IMR-90 (cell line): ENCODE data around the gene SLC2A13. TPM values are rescaled to one million over a fixed set of nuclear protein-coding genes. Genes with fewer than 3 reads are reported as not detected.
"Not testable (repeated sequence)": the region's sequence is repeated elsewhere in the genome, so short reads cannot be mapped to it uniquely, and the experiment has no call there.

Source experiments
- ATAC-seq: fragments of 200-7000 bp; cut with Tn5 transposase; 2 replicates; pipeline ENCODE4 v1.9.1; 2020; ENCODE audit warnings: low read depth, mild to moderate bottlenecking, moderate library complexity
- BruUV-seq: library from RNA; stranded (reverse); fragments of 400-500 nt; replicated peaks from 2 replicates; lab custom pipeline; 2021; lab: Mats Ljungman, UMichigan
- CTCF ChIA-PET: fragments of 300-600 bp; formaldehyde crosslinking; extraction: SDS; loops from one replicate; lab custom pipeline; 2021; ENCODE audit warnings: antibody characterized with exemption; lab: Yijun Ruan, JAX
- POLR2A ChIA-PET: fragments of 300-600 bp; sonication (Branson Sonifier 250); formaldehyde crosslinking; loops from one replicate; lab custom pipeline; 2022; ENCODE audit warnings: antibody characterized with exemption; ENCODE audit not compliant: unreplicated experiment; lab: Charles Lee
- DNase-seq: peaks from one replicate; pipeline ENCODE4 v3.0.0; 2013
- H2AFZ ChIP-seq: replicated peaks from 2 replicates; pipeline ENCODE3; 2013; ENCODE audit warnings: low read length, mild to moderate bottlenecking; ENCODE audit not compliant: poor library complexity
- H2AK5ac ChIP-seq: 2 replicates; pipeline ENCODE4 v1.6.1; 2013; ENCODE audit warnings: low read depth, low read length, inconsistent platforms
- H2AK9ac ChIP-seq: replicated peaks from 2 replicates; pipeline ENCODE3; 2013; ENCODE audit warnings: mild to moderate bottlenecking, low read depth, low read length, moderate library complexity; ENCODE audit not compliant: poor library complexity
- H2BK120ac ChIP-seq: 2 replicates; pipeline ENCODE4 v1.6.1; 2013; ENCODE audit warnings: low read depth, low read length, inconsistent platforms
- H2BK15ac ChIP-seq: 3 replicates; pipeline ENCODE4 v1.6.1; 2013; ENCODE audit warnings: low read depth, low read length, inconsistent platforms
- H2BK20ac ChIP-seq: 2 replicates; pipeline ENCODE4 v1.6.1; 2013; ENCODE audit warnings: low read depth, mild to moderate bottlenecking, inconsistent platforms, low read length, moderate library complexity
- H2BK5ac ChIP-seq: 2 replicates; pipeline ENCODE4 v1.6.1; 2013; ENCODE audit warnings: mild to moderate bottlenecking, low read depth, low read length, inconsistent platforms; ENCODE audit not compliant: poor library complexity, severe bottlenecking
- H3K14ac ChIP-seq: replicated peaks from 2 replicates; pipeline ENCODE4 v1.6.1; 2013; ENCODE audit warnings: low read depth, low read length, inconsistent platforms
- H3K18ac ChIP-seq: 2 replicates; pipeline ENCODE4 v1.6.1; 2013; ENCODE audit warnings: low read depth, low read length, control low read depth
- H3K23ac ChIP-seq: 2 replicates; pipeline ENCODE4 v1.6.1; 2013; ENCODE audit warnings: low read depth, low read length, inconsistent platforms
- H3K27ac ChIP-seq: 2 replicates; pipeline ENCODE4 v1.5.1; 2013; ENCODE audit warnings: mild to moderate bottlenecking, control low read depth, low read length; ENCODE audit not compliant: insufficient read depth
- H3K27me3 ChIP-seq: 2 replicates; pipeline ENCODE4 v1.6.1; 2013; ENCODE audit warnings: low read length; ENCODE audit not compliant: control insufficient read depth, insufficient read depth
- H3K36me3 ChIP-seq: 2 replicates; pipeline ENCODE4 v1.6.1; 2013; ENCODE audit warnings: low read length, mixed read lengths; ENCODE audit not compliant: control insufficient read depth, insufficient read depth
- H3K4ac ChIP-seq: 2 replicates; pipeline ENCODE4 v1.6.1; 2013; ENCODE audit warnings: low read depth, low read length, inconsistent platforms
- H3K4me1 ChIP-seq: 2 replicates; pipeline ENCODE4 v1.6.1; 2013; ENCODE audit warnings: low read length, mixed read lengths; ENCODE audit not compliant: control insufficient read depth, insufficient read depth
- H3K4me2 ChIP-seq: 2 replicates; pipeline ENCODE4 v1.6.1; 2013; ENCODE audit warnings: low read depth, mild to moderate bottlenecking, control low read depth, low read length, moderate library complexity
- H3K4me3 ChIP-seq: 2 replicates; pipeline ENCODE4 v1.5.1; 2013; ENCODE audit warnings: low read depth, mild to moderate bottlenecking, control low read depth, low read length, moderate library complexity; ENCODE audit not compliant: insufficient read depth
- H3K56ac ChIP-seq: 2 replicates; pipeline ENCODE4 v1.6.1; 2013; ENCODE audit warnings: low read length, inconsistent platforms; ENCODE audit not compliant: insufficient read depth; ENCODE audit errors: extremely low read depth
- H3K79me1 ChIP-seq, 2 experiments: 2 replicates each; pipeline ENCODE4 v1.6.1; 2013; ENCODE audit warnings: low read length in 2 of 2, inconsistent platforms in 1 of 2, low read depth in 1 of 2
- H3K9ac ChIP-seq: 2 replicates; pipeline ENCODE4 v1.6.1; 2013; ENCODE audit warnings: low read depth, low read length, control low read depth
- H3K9me1 ChIP-seq: 2 replicates; pipeline ENCODE4 v1.6.1; 2013; ENCODE audit warnings: low read length, inconsistent platforms; ENCODE audit not compliant: insufficient read depth
- H3K9me3 ChIP-seq: 2 replicates; pipeline ENCODE4 v1.6.1; 2013; ENCODE audit warnings: low read length; ENCODE audit not compliant: control insufficient read depth, insufficient read depth
- H4K20me1 ChIP-seq: 2 replicates; pipeline ENCODE4 v1.6.1; 2013; ENCODE audit warnings: low read length, inconsistent platforms; ENCODE audit not compliant: insufficient read depth
- H4K5ac ChIP-seq: 2 replicates; pipeline ENCODE4 v1.6.1; 2013; ENCODE audit warnings: mild to moderate bottlenecking, low read depth, low read length, control low read depth
- H4K8ac ChIP-seq, 2 experiments: 2 replicates each; pipeline ENCODE4 v1.6.1; 2013; ENCODE audit warnings: low read depth in 2 of 2, low read length in 2 of 2, control low read depth in 1 of 2, inconsistent platforms in 1 of 2
- H4K91ac ChIP-seq: 2 replicates; pipeline ENCODE4 v1.6.1; 2013; ENCODE audit warnings: low read depth, low read length, inconsistent platforms; ENCODE audit not compliant: insufficient read depth
- CHD1 ChIP-seq: IDR thresholded peaks from 2 replicates; pipeline ENCODE4 v1.6.1; 2012; ENCODE audit warnings: low read depth, low read length, improper control_type of control experiment
- ELK1 ChIP-seq: fragments of 150-350 bp; IDR thresholded peaks from 2 replicates; pipeline ENCODE4 v1.6.1; 2016; ENCODE audit warnings: low read depth, mild to moderate bottlenecking, low read length, moderate library complexity, borderline replicate concordance
- MAFK ChIP-seq: IDR thresholded peaks from 2 replicates; pipeline ENCODE4 v1.6.1; 2012; ENCODE audit warnings: low read depth, low read length, improper control_type of control experiment
- MXI1 ChIP-seq: IDR thresholded peaks from 2 replicates; pipeline ENCODE4 v1.6.1; 2012; ENCODE audit warnings: low read depth, mild to moderate bottlenecking, low read length, moderate library complexity, borderline replicate concordance
- RCOR1 ChIP-seq: IDR thresholded peaks from 2 replicates; pipeline ENCODE4 v1.6.1; 2012; ENCODE audit warnings: mild to moderate bottlenecking, low read length, improper control_type of control experiment; ENCODE audit not compliant: insufficient replicate concordance
- RFX5 ChIP-seq: IDR thresholded peaks from 2 replicates; pipeline ENCODE4 v1.8.0; 2012; ENCODE audit warnings: low read depth, mild to moderate bottlenecking, low read length, moderate library complexity
- WGBS, 2 experiments: methylation state at CpG; one replicate each; pipeline versions ENCODE4 v1.1.5 to v1.1.7; 2013; ENCODE audit warnings: missing lambda C conversion rate in 2 of 2; ENCODE audit not compliant: insufficient read length in 1 of 2; ENCODE audit errors: extremely low coverage in 2 of 2; 5-methylcytosine and 5-hydroxymethylcytosine counted together
- dilution Hi-C: fragments of 300-500 bp; cut with HindIII; formaldehyde crosslinking; loops from one replicate; pipeline ENCODE4 v1.14.3; 2018; ENCODE audit warnings: low sequenced_read_pairs; ENCODE audit not compliant: unreplicated experiment
- in situ Hi-C: fragments of 300-500 bp; cut with MboI; formaldehyde crosslinking; loops from 3 replicates; pipeline ENCODE4 v1.14.3; 2019; ENCODE audit warnings: low sequenced_read_pairs, inconsistent platforms, mixed read lengths
- intact Hi-C: fragments of 100-400 bp; cut with micrococcal nuclease; formaldehyde crosslinking; loops from 2 replicates; pipeline ENCODE4 v1.10.0; 2022
- polyA plus RNA-seq, 3 experiments: library from polyadenylated mRNA; depleted of rRNA; stranded (reverse); fragments of >200 nt; gene quantifications; 2 replicates each; pipeline ENCODE4 v1.2.3, GENCODE V29; 2012; ENCODE audit warnings: low replicate concordance in 1 of 3
- total RNA-seq: library from RNA; depleted of rRNA; stranded (reverse); fragments of >200 nt; gene quantifications from 2 replicates; pipeline ENCODE4 v1.2.3, GENCODE V29; 2012

SLC2A13 gene
- total and polyA plus RNA-seq, 2 of the 4 experiments (the other 2 are of a cell fraction) = 1.5 to 3.9 TPM

- Histone ChIP-seq H3K4ac (no peak overlapping the region), H4K8ac (no peak overlapping the region), H3K4me1 (no peaks in the 10 kb centered on the region), H3K56ac (no peak overlapping the region), H3K4me2 (no peak overlapping the region), H3K4me3 (no peak overlapping the region), H2BK15ac (no peak overlapping the region), H2AFZ (no peak overlapping the region), H2BK5ac (no peak overlapping the region), H2BK20ac (no peak overlapping the region), H4K91ac (no peak overlapping the region), H3K9me1 (no peaks in the 10 kb centered on the region), H4K20me1 (no peaks in the 10 kb centered on the region), H3K9ac (no peak overlapping the region), H3K27ac (no peak overlapping the region), H3K36me3 (no peaks in the 10 kb centered on the region), H3K27me3 (no peaks in the 10 kb centered on the region), H3K14ac (no peak overlapping the region), H3K18ac (no peak overlapping the region), H2BK120ac (no peak overlapping the region), H3K79me1 (no peaks in the 10 kb centered on the region), H3K23ac (no peak overlapping the region), H2AK5ac (no peak overlapping the region), H2AK9ac (no peak overlapping the region), H4K5ac (no peak overlapping the region), H3K9me3 (no peaks in the 10 kb centered on the region)
- CTCF ChIA-PET = no interaction called here
- POLR2A ChIA-PET = no interaction called here
- dilution Hi-C loops (no loop called here), in situ Hi-C loops (no loop called here), intact Hi-C loops (no loop called here)
- no TSS peak for BruUV-seq
- DNase-seq = no peak
- ATAC-seq = no peak
- no CpG with 5 or more reads among the region's 2 CpGs for WGBS, 2 experiments
- TF ChIP-seq ELK1 = no peak
- no peak for TF ChIP-seq RFX5
- no peak for TF ChIP-seq MAFK
- TF ChIP-seq MXI1 = no peak
- no peak for TF ChIP-seq RCOR1
- TF ChIP-seq CHD1 = no peak
These were observed 317.6 kb downstream of the SLC2A13 start for GRCh38 chr12:39788239-39788638.

- H3K56ac ChIP-seq, dilution Hi-C loops, H3K36me3 ChIP-seq, H4K5ac ChIP-seq, H2BK20ac ChIP-seq, H3K4me2 ChIP-seq, H3K79me1 ChIP-seq, H3K9me1 ChIP-seq, H3K18ac ChIP-seq, ATAC-seq, H3K9ac ChIP-seq, H3K4ac ChIP-seq, H3K27ac ChIP-seq, H3K4me1 ChIP-seq, DNase-seq, H2AK5ac ChIP-seq, H2BK15ac ChIP-seq, H3K4me3 ChIP-seq, H2AFZ ChIP-seq, H4K91ac ChIP-seq, BruUV-seq, H2BK120ac ChIP-seq, CTCF ChIA-PET, H4K8ac ChIP-seq, H3K23ac ChIP-seq, in situ Hi-C loops, H3K27me3 ChIP-seq, H4K20me1 ChIP-seq, intact Hi-C loops, H2BK5ac ChIP-seq, H3K14ac ChIP-seq, H3K9me3 ChIP-seq, POLR2A ChIA-PET, H2AK9ac ChIP-seq: not testable (repeated sequence)
- WGBS, 2 experiments = no CpG with 5 or more reads among the region's 2 CpGs
These were observed 320.1 kb downstream of the SLC2A13 start for GRCh38 chr12:39785814-39786213.
